ENCODE results near the gene MFSD1.

Gene MFSD1

GRCh38 chr3:158801696-158802408 is at the start of gene MFSD1:
TSS of gene MFSD1 (plus strand) at chr3:158802054. CDS start at chr3:158802153, 99 bp downstream.
- 0 out of 2 replicates have a peak, but pooled peaks have one; percentile 0 for TF ChIP-seq CTCF (IDR thresholded peaks at IDR 0.05; ENCODE audit: borderline replicate concordance, insufficient read depth, low read depth, low read length)
- peak within 1 kb of the TSS; percentile 88 for H3K4me3 ChIP-seq (ENCODE audit: low read depth, low read length)

- H3K4me3 ChIP-seq (ENCODE audit: low read depth, low read length) = no peak overlapping the region
- no peak for TF ChIP-seq CTCF (IDR thresholded peaks at IDR 0.05; ENCODE audit: borderline replicate concordance, insufficient read depth, low read depth, low read length)
Measured at GRCh38 chr3:158753854-158754253, 48.0 kb upstream of the MFSD1 start.

- H3K4me3 ChIP-seq (ENCODE audit: low read depth, low read length) = no peak overlapping the region
- no peak for TF ChIP-seq CTCF (IDR thresholded peaks at IDR 0.05; ENCODE audit: borderline replicate concordance, insufficient read depth, low read depth, low read length)
Measured at GRCh38 chr3:158755421-158755820, 46.4 kb upstream of the MFSD1 start.

- H3K4me3 ChIP-seq (ENCODE audit: low read depth, low read length) = no peak overlapping the region
- TF ChIP-seq CTCF (IDR thresholded peaks at IDR 0.05; ENCODE audit: borderline replicate concordance, insufficient read depth, low read depth, low read length) = no peak
Measured at GRCh38 chr3:158761350-158761749, 40.5 kb upstream of the MFSD1 start.

- no peak for TF ChIP-seq CTCF (IDR thresholded peaks at IDR 0.05; ENCODE audit: borderline replicate concordance, insufficient read depth, low read depth, low read length)
- H3K4me3 ChIP-seq (ENCODE audit: low read depth, low read length) = no peak overlapping the region
Measured at GRCh38 chr3:158762701-158763100, 39.2 kb upstream of the MFSD1 start.

GRCh38 chr3:158763421-158763820 is 38.4 kb upstream of the MFSD1 start:
- no peak overlapping the region for H3K4me3 ChIP-seq (ENCODE audit: low read depth, low read length)
- TF ChIP-seq CTCF (IDR thresholded peaks at IDR 0.05; ENCODE audit: borderline replicate concordance, insufficient read depth, low read depth, low read length) = no peak

GRCh38 chr3:158765518-158766205 is 36.2 kb upstream of the MFSD1 start:
- TF ChIP-seq CTCF (IDR thresholded peaks at IDR 0.05; ENCODE audit: borderline replicate concordance, insufficient read depth, low read depth, low read length) = no peak
- no peak overlapping the region for H3K4me3 ChIP-seq (ENCODE audit: low read depth, low read length)

Measured in GM12875 (cell line).